Suppressor macrophage treated with lipopolysaccharide for 1 hour (primary cell): ENCODE results near the gene PILRA.
"Not testable (repeated sequence)": the region's sequence is repeated elsewhere in the genome, so short reads cannot be mapped to it uniquely, and the experiment has no call there.

Source experiments
- DNase-seq, 3 donors: peaks; one replicate each; pipeline ENCODE4 v3.0.0-alpha.2; 2020 to 2022

The PILRA gene

DNA sequence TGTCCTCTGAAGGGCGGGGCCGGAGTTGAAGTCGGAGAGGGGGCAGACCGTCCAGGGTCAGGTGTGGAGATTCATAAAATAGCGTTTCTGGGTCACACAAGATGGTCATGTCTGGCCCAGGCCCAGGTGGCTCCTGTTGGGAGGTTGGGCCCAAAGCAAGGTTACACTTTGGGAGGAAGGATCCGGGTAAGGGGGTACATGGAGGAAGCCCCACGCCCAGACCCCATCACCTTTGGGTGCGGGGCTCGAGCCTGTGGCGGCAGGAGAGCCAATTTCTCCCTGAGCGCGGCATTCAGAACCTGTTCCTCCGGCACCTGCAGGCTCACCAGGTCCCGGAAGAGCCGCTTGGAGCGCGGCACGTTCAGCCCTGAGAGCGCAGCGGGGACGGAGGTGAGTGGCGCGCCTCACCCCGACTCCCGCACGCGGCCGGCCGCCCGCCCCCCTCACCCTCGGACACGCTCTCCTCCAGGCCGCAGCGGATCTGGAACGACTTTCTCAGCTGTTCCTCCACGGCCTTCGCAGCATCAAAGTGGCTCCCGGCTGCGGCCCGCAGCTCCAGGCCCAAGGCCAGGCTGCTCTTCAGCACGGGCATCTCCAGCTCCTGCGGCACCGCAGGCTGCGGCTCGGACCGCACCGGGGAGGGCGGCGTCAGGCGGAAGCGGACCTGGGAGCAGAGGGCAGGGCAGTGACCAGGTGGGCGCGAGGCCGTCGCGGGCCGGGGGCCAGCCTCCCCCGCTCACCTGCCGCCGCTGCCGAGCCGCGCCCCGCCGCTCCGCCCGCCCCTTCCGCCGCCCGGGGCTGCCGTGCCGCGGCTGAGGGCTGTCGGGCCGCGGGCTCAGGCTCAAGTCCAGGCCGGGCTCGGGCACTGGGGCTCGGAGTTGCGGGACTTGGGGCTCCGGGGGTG, 62.4 kb downstream of the PILRA start:
- peak in 2 of 3 donors; percentile 27 to 34 for DNase-seq

DNA sequence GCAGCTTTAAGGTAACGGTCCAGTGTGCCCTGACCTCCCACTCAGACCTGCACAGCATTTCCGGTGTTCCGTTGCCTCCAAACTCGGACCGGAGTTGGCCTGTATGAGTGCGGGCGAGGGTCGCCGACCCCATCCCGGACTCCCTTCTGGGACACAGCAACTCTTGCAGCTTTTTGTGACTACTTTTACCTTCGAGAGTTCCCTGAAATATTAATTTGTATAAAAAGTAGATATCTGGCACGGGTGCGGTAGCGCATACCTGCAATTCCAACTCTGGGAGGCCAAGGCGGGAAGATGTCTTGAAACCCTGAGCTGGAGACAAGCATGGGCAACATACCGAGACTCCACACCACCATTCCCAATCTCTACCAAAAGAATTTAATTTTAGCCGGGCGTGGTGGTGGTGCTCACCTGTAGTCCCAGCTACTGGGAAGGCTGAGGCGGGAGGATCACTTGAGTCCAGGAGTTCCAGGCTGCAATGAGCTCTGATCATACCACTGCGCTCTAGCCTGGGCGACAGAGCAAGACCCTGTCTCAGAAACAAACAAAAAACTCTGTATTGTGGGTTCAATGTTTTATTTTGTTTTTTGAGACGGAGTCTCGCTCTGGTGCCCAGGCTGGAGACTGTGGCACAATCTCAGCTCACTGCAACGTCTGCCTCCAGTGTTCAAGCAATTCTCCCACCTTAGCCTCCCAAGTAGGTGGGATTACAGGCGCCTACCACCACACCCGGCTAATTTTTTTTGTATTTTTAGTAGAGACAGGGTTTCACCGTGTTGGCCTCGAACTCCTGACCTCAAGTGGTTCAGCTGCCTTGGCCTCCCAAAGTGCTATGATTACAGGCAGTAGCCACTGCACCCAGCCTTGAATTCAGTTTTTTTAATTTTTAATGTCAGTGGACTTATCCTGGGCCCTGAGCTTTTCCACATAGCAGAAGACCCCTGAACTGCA, 64.1 kb downstream of the PILRA start:
- DNase-seq, result no peak

DNA sequence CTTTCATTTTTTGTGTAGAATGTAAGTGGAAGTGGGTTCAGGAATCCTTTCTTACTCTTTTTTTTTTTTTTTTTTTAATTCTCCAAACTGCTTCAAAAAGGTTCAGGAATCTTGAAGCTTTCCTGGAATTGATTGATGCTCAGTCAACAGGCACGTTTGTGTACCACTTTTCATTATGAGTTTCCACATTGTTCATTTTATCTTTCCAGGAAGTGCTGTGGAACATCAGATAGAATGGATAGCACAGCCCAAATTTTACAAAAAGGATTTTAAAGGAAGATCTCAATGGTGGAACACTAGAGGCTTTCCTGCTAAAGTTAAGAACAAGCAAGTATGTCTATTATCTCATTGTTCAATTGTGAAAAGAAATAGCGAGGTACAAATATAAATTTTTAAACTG, 64.9 kb downstream of the PILRA start:
- no peak for DNase-seq

DNA sequence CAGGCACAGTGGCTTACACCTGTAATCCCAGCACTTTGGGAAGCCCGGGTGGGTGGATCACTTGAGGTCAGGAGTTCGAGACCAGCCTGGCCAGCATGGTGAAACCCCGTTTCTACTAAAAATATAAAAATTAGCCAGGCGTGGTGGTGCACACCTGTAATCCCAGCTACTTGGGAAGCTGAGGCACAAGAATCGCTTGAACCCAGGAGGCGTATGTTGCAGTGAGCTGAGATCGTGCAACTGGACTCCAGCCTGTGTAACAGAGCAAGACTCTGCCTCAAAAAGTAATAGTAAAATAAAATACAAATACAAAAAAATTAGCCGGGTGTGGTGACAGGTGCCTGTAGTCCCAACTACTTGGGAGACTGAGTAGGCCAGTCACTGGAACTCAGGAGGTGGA, 65.4 kb downstream of the PILRA start:
- DNase-seq, result not testable (repeated sequence)

DNA sequence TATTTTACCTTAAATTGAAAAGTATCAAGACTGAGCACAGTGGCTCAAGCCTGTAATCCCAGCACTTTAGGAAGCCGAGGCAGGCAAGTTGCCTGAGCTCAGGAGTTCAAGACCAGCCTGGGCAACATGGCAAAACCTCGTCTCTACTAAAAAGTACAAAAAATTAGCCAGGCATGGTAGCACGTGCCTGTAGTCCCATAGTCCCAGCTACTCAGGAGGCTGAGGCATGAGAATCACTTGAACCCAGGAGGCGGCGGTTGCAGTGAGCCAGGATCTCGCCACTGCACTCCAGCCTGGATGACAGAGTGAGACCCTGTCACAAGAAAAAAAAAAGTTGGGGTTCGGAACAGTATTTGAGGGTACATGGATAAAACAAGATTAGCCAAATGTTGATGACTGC, 66.0 kb downstream of the PILRA start:
- DNase-seq, result not testable (repeated sequence)

DNA sequence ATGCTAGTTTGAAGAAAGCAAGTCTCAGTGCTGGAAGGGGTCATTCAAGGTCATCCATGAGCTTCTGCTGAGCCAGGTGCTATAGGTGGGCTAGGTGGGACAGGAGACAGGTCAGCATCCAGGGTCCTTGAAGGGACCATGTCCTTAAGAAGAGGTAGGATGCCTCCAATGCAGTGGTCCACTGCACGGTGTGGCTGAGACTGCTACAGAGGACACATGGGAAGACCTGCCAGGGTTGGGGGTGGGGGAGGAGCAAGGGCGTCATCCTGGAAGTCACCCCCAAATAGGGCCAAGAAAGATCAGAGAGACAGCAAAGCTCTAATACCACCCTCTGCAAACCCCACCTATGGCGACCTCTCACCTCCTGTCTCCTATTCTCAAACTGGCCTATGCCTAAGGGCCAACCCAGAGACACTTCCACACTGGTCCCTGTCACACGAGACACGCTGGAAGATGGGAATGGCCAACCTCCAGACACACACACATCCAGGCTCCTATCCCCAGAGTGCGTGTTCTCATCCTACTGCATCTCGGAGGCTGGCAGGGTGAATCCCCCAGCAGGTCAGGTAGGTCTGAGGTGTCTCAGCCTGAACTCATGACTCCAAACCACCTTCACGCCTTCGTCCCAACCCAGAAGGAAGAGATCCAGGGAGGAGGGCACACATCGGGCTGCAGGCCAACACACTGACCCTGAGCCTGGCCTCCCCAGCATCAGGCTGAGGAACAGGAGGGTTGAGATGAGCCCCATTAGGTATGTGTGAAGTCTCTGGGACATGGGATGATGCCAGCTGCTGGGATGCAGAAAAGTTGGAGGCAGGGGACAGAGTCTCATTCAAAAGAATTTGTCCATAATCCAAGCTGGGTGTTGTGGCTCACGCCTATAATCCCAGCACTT, 68.6 kb downstream of the PILRA start:
- DNase-seq, result no peak

DNA sequence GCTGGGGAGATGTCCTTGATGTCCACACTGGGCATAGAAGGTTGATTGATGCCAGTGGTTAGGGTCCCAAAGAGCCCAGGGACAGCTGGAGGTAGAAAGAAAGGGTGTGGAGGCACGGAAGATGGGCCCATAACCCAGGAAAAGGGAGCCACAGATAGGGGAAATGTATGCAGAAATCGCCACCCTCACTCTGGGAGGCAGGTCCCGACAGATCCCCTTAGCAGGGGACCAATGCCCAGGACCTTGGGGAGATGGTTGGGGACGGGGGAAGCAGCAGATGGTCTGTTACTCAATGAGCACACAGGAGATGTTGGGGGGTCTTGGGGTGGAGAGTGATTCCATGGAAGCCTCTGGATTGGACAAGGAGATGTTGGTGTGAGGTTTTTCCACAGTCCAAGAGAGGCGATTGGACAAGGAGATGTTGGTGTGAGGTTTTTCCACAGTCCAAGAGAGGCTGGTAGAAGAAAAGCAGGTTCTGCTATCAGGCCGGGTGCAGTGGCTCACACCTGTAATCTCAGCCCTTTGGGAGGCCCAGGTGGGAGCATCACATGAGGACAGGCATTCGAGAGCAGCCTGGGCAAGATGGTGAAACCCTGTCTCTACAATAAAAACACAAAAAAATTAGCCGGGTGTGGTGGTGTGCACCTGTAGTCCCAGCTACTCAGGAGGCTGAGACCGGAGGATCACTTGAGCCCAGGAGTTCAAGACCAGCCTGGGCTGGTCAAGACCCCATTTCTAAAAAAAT, 70.0 kb downstream of the PILRA start:
- no peak for DNase-seq

DNA sequence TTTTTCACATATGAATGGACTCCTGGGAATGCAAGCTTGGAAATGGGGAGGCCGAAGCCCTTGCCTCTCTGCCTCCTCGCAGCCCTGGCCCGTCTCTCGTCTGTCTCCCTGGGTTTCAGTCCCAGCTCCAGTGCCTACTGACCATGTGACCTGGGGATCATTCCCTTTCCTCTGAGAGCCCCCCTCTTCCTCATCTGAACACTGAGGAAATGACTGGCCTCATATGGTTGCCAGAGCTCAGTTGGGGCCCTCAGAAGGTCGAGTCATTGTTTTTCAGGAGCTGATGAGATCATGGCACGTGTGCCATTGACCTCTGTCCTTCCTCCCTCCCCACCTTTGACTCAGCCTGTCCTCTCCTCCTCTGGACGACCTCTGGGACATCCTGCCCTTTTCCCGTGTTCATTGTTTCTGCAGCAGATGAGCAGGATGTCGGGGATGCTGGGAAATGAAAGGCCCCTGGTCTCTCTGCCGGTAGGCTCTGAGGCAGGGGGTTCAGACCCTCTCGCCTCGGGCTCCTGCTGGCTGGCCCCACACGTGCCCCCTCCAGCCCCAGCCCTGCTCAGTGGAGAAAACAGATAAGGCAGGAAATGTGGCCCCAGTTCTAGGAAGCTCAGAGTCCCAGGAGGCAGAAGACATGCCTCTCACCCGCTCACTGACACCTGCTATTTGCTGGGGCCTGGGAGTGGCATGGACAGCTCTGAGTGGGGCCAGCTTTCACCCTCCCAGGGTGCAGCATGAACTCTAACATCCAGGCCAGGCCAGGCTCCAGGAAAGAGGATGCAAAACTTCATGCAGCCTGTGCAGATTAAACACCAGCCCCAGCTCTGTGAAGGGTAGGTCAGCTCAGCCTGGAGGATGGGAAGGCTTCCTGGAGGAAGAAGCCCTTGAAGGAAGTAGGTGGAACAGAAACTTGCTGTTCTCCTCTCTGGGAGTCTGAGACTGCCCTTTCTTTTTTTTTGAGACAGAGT, 71.3 kb downstream of the PILRA start:
- DNase-seq, result peak; percentile 77 to 84 (median 81)

DNA sequence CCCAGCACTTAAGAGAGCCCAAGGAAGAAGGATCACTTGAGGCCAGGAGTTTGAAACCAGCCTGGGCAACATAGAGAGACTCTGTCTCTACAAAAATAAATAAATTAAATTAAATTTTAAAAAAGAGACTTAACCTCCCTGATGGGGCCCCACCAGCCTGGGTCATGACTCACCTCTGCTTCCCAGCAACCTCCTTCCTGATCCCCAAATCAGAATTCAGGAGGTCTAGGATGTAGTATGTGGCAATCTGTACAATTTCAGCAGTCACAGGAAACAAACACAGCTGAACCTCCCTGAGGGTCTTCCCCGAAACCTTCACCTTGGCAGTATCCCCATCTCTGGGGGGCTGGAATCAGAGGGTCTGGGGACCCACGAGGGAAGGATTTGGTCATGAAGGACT, 72.8 kb downstream of the PILRA start:
- DNase-seq, result no peak

DNA sequence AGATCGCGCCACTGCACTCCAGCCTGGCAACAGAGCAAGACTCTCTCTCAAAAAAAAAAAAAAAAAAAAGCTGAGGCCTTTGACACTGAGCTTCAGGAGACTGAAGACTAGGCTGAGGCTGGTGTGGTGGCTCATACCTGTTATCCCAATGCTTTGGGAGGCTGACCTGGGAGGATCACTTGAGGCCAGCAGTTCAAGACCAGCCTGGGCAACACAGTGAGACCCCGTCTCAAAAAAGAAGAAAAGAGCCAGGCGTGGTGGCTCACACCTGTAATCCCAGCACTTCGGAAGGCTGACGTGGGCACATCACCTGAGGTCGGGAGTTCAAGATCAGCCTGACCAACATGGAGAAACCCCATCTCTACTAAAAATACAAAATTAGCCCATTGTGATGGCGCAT, 74.1 kb downstream of the PILRA start:
- DNase-seq, result not testable (repeated sequence)

DNA sequence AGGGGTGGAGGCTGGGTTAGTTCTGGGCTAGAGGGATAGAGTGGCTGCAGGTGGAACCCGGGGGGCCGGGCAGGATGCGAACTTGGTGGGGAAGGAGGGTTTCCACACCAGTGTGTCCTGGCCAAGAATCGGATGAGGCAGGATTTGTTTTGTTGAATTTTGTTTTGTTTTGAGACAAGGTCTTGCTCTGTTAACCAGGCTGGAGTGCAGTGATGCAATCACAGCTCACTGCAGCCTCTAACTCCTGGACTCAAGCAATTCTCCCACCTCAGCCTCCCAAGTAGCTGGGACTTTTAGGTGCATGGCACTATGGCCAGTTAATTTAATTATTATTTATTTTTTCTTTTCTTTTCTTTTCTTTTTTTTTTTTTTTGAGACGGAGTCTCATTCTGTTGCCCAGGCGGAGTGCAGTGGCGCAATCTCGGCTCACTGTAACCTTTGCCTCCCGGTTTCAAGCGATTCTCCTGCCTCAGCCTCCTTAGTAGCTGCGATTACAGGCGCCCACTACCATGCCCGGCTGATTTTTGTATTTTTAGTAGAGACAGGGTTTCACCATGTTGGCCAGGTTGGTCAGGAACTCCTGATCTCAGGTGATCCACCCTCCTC, 76.0 kb downstream of the PILRA start:
- no peak for DNase-seq
